ENCODE measurements around the gene IGFBP6.

IGFBP6 gene

GRCh38 chr12:53077030-53077429 is 20.4 kb upstream of the IGFBP6 start:
- Histone ChIP-seq H3K27me3 (ENCODE audit: control insufficient read depth in 3 of 3, insufficient read depth in 3 of 3, low read depth in 1 of 3, low read length in 3 of 3) (peaks cover 0 to 5% (median 0%) of the 10 kb centered on the region in 3 experiments), H2AFZ (ENCODE audit: low read length) (no peak overlapping the region), H2AK5ac (ENCODE audit: low read depth, low read length) (no peak overlapping the region), H4K8ac (ENCODE audit: low read depth, low read length) (no peak overlapping the region), H3K79me1 (ENCODE audit: low read depth, low read length) (no peaks in the 10 kb centered on the region), H3K4ac (ENCODE audit: low read length) (no peak overlapping the region), H3K4me2 (ENCODE audit: insufficient read depth, low read length, poor library complexity, severe bottlenecking) (no peak overlapping the region), H3K14ac (ENCODE audit: low read length) (no peak overlapping the region), H2BK12ac (ENCODE audit: low read length) (no peak overlapping the region), H3K36me3 (replicated peaks in 1 of 2; ENCODE audit: control insufficient read depth in 2 of 2, insufficient read depth in 2 of 2, low read length in 2 of 2) (peaks cover 2 to 28% of the 10 kb centered on the region in 2 donors), H3K4me1 (ENCODE audit: control insufficient read depth in 2 of 2, insufficient read depth in 1 of 2, low read depth in 1 of 2, low read length in 2 of 2) (peaks cover 14 to 15% of the 10 kb centered on the region in 2 donors), H4K91ac (ENCODE audit: low read depth, low read length, poor library complexity) (no peak overlapping the region), H3K23ac (ENCODE audit: low read depth, low read length, poor library complexity) (no peak overlapping the region), H2BK5ac (ENCODE audit: low read length) (no peak overlapping the region), H2BK15ac (ENCODE audit: low read length) (no peak overlapping the region), H3K9me3 (replicated peaks in 1 of 2; ENCODE audit: control insufficient read depth in 2 of 2, insufficient read depth in 1 of 2, low read depth in 1 of 2, low read length in 2 of 2) (peaks cover 0 to 1% of the 10 kb centered on the region in 2 donors), H2BK120ac (ENCODE audit: low read depth, low read length) (no peak overlapping the region), H3K27ac (replicated peaks; ENCODE audit: low read length) (no peak overlapping the region), H3K9ac (ENCODE audit: low read depth, low read length, poor library complexity) (no peak overlapping the region), H3K18ac (ENCODE audit: low read length) (no peak overlapping the region), H3K4me3 (ENCODE audit: low read length in 2 of 2) (no peak overlapping the region)
- WGBS, 2 donors (ENCODE audit: extremely low coverage in 2 of 2, insufficient read length in 2 of 2, insufficient replicate concordance in 1 of 2), result no CpG with 5 or more reads among the region's 8 CpGs
- DNase-seq (ENCODE audit: low spot score), result no peak

- H3K23ac ChIP-seq (ENCODE audit: low read depth, low read length, poor library complexity), result peak overlapping the region; percentile 69
- no peak overlapping the region for H3K14ac ChIP-seq (ENCODE audit: low read length)
- H2AK5ac ChIP-seq (ENCODE audit: low read depth, low read length), result no peak overlapping the region
- no peak overlapping the region for H2BK120ac ChIP-seq (ENCODE audit: low read depth, low read length)
- H3K36me3 ChIP-seq (replicated peaks in 1 of 2; ENCODE audit: control insufficient read depth in 2 of 2, insufficient read depth in 2 of 2, low read length in 2 of 2), result peaks cover 2 to 28% of the 10 kb centered on the region in 2 donors
- H3K27ac ChIP-seq (replicated peaks; ENCODE audit: low read length), result peak overlapping the region; percentile 82
- no peaks in the 10 kb centered on the region for H3K79me1 ChIP-seq (ENCODE audit: low read depth, low read length)
- H4K91ac ChIP-seq (ENCODE audit: low read depth, low read length, poor library complexity), result no peak overlapping the region
- peak overlapping the region; percentile 62 to 79 for H3K4me3 ChIP-seq (ENCODE audit: low read length in 2 of 2)
- peaks cover 0 to 1% of the 10 kb centered on the region in 2 donors for H3K9me3 ChIP-seq (replicated peaks in 1 of 2; ENCODE audit: control insufficient read depth in 2 of 2, insufficient read depth in 1 of 2, low read depth in 1 of 2, low read length in 2 of 2)
- H3K4me2 ChIP-seq (ENCODE audit: insufficient read depth, low read length, poor library complexity, severe bottlenecking), result peak overlapping the region; percentile 88
- peaks cover 5 to 6% of the 10 kb centered on the region in 2 donors for H3K4me1 ChIP-seq (ENCODE audit: control insufficient read depth in 2 of 2, insufficient read depth in 1 of 2, low read depth in 1 of 2, low read length in 2 of 2)
- peak overlapping the region; percentile 91 for H3K18ac ChIP-seq (ENCODE audit: low read length)
- H2BK15ac ChIP-seq (ENCODE audit: low read length), result no peak overlapping the region
- no peak for DNase-seq (ENCODE audit: low spot score)
- H3K27me3 ChIP-seq (ENCODE audit: control insufficient read depth in 3 of 3, insufficient read depth in 3 of 3, low read depth in 1 of 3, low read length in 3 of 3), result peaks cover 0 to 5% (median 0%) of the 10 kb centered on the region in 3 experiments
- no CpG with 5 or more reads among the region's 25 CpGs for WGBS, 2 donors (ENCODE audit: extremely low coverage in 2 of 2, insufficient read length in 2 of 2, insufficient replicate concordance in 1 of 2)
- H3K4ac ChIP-seq (ENCODE audit: low read length), result no peak overlapping the region
- no peak overlapping the region for H4K8ac ChIP-seq (ENCODE audit: low read depth, low read length)
- H2BK5ac ChIP-seq (ENCODE audit: low read length), result no peak overlapping the region
- peak overlapping the region; percentile 91 for H2AFZ ChIP-seq (ENCODE audit: low read length)
- no peak overlapping the region for H2BK12ac ChIP-seq (ENCODE audit: low read length)
- peak overlapping the region; percentile 78 for H3K9ac ChIP-seq (ENCODE audit: low read depth, low read length, poor library complexity)
Measured at GRCh38 chr12:53078425-53079225, 18.8 kb upstream of the IGFBP6 start.

DNA sequence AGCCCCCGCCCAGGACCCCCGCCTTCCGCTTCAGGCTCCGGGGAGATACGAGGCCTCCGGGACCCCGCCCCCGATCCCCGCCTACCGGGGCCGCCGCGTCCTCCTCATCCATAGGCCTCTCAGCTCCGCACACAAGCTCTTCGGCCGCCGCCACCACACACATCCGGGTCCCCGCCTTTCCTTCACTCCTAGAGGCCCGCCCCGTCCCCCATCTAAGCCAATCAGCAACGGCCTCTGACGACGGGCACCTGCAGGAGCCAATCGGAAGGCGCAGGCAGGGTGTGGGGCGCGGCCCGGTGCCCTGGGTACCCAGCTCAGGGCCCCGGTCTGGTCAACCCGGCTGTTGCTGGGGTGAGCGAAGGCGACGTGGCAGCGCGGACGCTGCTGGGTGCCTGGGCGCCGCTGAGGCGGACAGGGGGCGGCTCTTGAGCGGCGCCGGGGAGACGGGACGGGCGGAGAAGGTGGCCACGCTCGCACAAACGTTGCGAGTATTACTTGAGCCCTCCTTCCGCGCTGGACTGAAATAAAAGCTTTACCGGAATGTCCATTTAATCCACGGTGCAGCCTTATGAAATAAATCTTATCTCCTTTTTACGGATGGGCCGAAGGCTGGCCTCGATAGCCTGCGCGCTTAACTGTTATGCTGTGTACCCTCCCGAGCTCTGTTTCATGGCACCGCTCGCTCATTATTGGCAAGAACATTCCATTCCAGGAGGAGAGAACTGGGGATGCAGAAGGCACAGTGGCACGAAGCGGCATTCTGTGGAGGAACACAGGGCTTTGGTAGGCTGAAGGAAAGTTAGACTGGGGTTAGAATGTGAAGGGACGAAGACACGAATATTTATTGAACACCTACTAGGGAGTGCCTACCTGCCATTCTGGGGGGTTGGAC is 18.0 kb upstream of the IGFBP6 start, which contains the start of gene SPRYD3:
Gene SPRYD3, minus strand, starts transcription at position 165 of the 892 bp plus-strand sequence. Its CDS starts 57 bp downstream, at position 108.
- H3K27ac ChIP-seq (replicated peaks; ENCODE audit: low read length), result peak within 1 kb of the TSS; percentile 84
- H3K4me1 ChIP-seq (ENCODE audit: control insufficient read depth in 2 of 2, insufficient read depth in 1 of 2, low read depth in 1 of 2, low read length in 2 of 2), result peaks cover 5 to 6% of the 10 kb centered on the region in 2 donors
- H3K14ac ChIP-seq (ENCODE audit: low read length), result no peak within 1 kb of the TSS
- H2BK12ac ChIP-seq (ENCODE audit: low read length), result no peak within 1 kb of the TSS
- H3K18ac ChIP-seq (ENCODE audit: low read length), result peak within 1 kb of the TSS; percentile 97
- peak within 1 kb of the TSS; percentile 3 for H4K8ac ChIP-seq (ENCODE audit: low read depth, low read length)
- H2BK120ac ChIP-seq (ENCODE audit: low read depth, low read length), result no peak within 1 kb of the TSS
- peak within 1 kb of the TSS; percentile 79 for H4K91ac ChIP-seq (ENCODE audit: low read depth, low read length, poor library complexity)
- H2AK5ac ChIP-seq (ENCODE audit: low read depth, low read length), result peak within 1 kb of the TSS; percentile 0
- H2BK5ac ChIP-seq (ENCODE audit: low read length), result peak within 1 kb of the TSS; percentile 77
- peak within 1 kb of the TSS; percentile 8 for H3K4ac ChIP-seq (ENCODE audit: low read length)
- peak; percentile 99 for DNase-seq (ENCODE audit: low spot score)
- H3K27me3 ChIP-seq (ENCODE audit: control insufficient read depth in 3 of 3, insufficient read depth in 3 of 3, low read depth in 1 of 3, low read length in 3 of 3), result peaks cover 0 to 5% (median 0%) of the 10 kb centered on the region in 3 experiments
- H3K9ac ChIP-seq (ENCODE audit: low read depth, low read length, poor library complexity), result peak within 1 kb of the TSS; percentile 98
- peaks cover 0 to 1% of the 10 kb centered on the region in 2 donors for H3K9me3 ChIP-seq (replicated peaks in 1 of 2; ENCODE audit: control insufficient read depth in 2 of 2, insufficient read depth in 1 of 2, low read depth in 1 of 2, low read length in 2 of 2)
- H3K79me1 ChIP-seq (ENCODE audit: low read depth, low read length), result no peaks in the 10 kb centered on the region
- H3K23ac ChIP-seq (ENCODE audit: low read depth, low read length, poor library complexity), result peak within 1 kb of the TSS; percentile 98
- peaks cover 2 to 20% of the 10 kb centered on the region in 2 donors for H3K36me3 ChIP-seq (replicated peaks in 1 of 2; ENCODE audit: control insufficient read depth in 2 of 2, insufficient read depth in 2 of 2, low read length in 2 of 2)
- H3K4me3 ChIP-seq (ENCODE audit: low read length in 2 of 2), result peak within 1 kb of the TSS; percentile 62 to 85
- H2AFZ ChIP-seq (ENCODE audit: low read length), result peak within 1 kb of the TSS; percentile 91
- no CpG with 5 or more reads among the region's 67 CpGs for WGBS, 2 donors (ENCODE audit: extremely low coverage in 2 of 2, insufficient read length in 2 of 2, insufficient replicate concordance in 1 of 2)
- H2BK15ac ChIP-seq (ENCODE audit: low read length), result peak within 1 kb of the TSS; percentile 96
- peak within 1 kb of the TSS; percentile 92 for H3K4me2 ChIP-seq (ENCODE audit: insufficient read depth, low read length, poor library complexity, severe bottlenecking)
